HG03439 (cell line): ENCODE measurements around the gene EZR.
"Not testable (repeated sequence)": the region's sequence is repeated elsewhere in the genome, so short reads cannot be mapped to it uniquely, and the experiment has no call there.

ENCODE experiments used
- ATAC-seq: cut with Tn5 transposase; IDR thresholded peaks from one replicate; pipeline ENCODE4 v1.9.1; 2021; ENCODE audit warnings: mild to moderate bottlenecking, moderate library complexity; ENCODE audit not compliant: unreplicated experiment

EZR gene

GRCh38 chr6:158843751-158844683 is 24.8 kb upstream of the EZR start:
- ATAC-seq = no peak

DNA sequence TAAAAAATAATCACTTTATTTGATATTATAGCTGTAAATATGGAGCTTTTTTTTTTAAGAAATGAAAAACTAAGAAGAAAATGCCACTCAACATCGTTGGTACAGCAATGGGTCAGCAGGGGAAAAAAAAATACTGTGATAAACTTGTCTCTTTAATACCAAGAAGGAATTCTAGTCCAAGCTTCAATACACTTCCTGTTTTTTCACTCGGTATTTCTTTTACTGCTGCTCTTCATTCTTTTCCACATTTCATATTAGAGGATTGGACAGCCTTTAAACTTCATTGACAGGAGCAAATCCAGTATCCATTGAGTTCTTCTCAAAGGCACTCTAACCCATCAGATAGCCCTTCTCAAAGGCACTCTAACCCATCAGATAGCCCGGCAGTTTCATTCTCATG is 22.2 kb upstream of the EZR start:
- no peak for ATAC-seq

- ATAC-seq = no peak
Observed at GRCh38 chr6:158840465-158840864, 21.3 kb upstream of the EZR start.

DNA sequence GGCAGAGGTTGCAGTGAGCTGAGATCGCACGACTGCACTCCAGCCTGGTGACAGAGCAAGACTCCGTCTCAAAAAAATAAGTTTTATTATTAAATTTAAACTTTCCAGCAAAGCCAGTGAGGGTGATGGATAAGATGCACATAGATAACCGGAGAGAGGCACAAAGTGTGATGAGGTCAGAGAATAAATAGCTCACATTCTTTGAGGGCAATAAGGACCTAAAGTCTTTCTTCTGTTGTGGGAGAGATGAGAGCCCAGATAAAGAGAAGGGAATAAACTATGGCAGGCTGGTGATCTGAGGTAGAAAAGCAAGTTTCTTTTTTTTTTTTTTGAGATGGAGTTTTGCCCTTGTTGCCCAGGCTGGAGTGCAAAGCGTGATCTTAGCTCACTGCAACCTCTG is 20.6 kb upstream of the EZR start:
- no peak for ATAC-seq

DNA sequence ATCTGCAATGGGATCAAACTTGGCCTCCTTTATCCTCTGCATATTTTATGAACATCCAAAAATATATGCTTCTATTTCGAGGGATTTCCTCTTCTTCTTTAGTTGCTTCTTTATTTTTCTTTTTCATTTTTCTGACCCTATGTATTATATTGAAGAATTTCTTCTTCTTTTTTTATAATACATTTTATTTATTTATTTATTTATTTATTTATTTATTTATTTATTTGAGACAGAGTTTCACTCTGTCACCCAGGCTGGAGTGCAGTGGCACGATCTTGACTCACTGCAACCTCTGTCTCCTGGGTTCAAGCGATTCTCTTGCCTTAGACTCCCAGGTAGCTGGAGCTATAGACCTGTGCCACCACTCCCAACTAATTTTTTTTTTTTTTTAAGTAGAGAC is 19.6 kb upstream of the EZR start:
- not testable (repeated sequence) for ATAC-seq

DNA sequence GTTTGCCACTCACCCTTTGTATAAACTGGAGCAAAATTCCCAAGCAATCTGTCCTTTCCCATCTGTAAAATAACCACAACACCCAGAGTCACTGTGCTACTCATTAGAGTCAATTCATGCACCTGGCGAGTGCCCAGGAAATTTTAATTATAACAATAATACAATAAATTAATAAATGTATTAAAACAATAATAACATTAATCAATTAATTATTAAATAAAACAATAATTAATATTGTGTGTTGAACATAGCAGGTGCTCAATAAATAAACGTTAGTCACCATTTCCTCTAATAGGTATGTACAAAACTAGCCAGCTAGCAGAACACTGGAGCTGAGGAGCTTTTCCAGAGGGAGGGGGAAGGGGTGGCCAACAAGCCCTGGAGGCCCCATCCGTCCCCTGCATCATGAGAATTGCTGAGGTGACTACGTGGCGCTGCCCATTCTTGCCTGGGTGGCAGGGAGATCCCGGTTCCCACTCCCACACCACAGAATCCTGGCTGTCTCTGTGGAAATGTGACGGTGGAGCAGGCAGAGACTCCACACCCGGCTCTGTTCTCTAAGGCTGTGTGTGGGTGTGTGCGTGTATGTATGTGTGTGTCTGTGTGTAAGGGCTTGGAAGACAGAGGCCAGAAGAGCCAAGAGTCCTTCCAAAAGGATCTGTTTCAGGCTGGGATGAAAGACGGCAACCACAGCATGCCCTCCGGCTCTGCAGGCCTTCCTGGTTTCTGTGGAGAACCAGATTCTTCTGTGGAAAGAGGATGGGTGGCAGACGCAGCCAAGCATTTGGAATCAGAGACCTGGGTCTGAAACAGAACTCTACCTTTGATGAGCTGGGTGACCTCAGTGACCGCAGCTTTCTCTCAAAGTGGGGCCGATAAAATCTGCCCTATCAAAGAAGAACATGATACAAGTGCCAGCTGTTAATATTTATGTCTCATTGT is 18.8 kb upstream of the EZR start:
- ATAC-seq = no peak

GRCh38 chr6:158836625-158837311 is 17.6 kb upstream of the EZR start:
- ATAC-seq = no peak

GRCh38 chr6:158835616-158836221 is 16.6 kb upstream of the EZR start:
- no peak for ATAC-seq

DNA sequence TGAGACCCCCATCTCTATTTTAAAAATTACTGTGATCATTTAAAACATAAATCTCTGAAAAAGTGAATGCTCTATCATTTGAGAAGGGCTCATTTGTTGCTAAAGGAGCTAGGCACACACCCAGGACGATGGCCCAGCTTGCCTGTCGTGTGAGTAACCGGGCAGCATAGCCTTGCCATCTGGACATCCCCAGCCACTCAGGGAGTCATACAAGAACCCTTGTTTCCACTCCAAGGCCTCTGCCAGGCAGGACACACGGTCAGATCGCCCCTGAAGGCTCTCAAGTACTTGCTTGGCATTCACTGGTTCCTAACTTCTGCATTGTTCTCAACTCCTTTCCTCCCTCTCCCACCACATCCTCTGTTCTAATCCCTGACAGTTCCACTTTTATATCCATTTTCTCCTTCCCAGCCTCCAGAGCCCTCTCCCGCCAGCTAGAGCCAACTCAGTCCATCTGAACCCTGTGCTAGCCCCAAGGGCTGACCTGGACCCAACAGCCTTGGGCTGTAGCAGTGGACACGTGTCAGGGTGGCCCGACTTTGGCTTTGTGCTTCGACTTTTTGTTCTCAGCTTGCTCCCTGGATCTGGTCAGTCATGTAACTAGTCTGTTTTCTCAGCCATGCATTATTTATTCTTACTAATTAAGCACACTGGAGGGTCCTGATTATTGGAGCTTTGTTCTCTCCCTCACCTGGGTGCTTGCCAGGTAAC is 15.7 kb upstream of the EZR start:
- no peak for ATAC-seq

DNA sequence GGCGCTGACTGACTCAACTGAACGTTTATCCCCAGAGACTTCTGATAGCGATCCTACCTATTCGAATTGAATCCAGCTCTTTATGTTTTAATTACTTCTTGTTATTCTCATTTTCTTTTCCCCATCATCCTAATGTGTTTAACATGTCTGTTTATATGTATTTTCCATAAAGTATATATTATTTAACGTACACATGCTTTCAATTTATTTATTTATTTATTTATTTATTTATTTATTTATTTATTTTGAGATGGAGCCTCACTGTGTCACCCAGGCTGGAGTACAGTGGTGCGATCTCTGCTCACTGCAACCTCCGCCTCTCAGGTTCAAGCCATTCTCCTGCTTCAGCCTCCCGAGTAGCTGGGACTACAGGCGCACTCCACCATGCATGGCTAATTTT is 13.6 kb upstream of the EZR start:
- ATAC-seq = not testable (repeated sequence)

DNA sequence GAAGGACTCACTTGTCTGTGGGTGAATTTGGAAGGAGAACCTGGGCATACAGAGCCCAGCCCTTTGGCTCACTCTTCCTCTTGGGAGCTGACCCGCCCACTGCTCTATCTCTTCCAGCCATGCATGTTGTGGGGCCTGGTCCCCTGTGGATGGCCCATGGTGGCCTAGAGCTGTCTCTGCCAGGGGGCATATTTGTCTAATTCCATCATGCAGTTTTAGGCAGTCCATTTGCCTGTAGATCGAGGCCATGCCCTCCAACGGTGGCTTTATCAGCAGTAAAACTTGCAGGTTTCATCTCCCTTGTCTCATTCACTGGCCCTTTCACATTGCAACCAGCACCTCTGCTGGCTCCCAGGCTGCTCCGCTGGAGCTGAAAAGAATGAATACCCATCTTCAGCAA is 12.9 kb upstream of the EZR start:
- ATAC-seq = no peak

- no peak for ATAC-seq
Observed at GRCh38 chr6:158831571-158831970, 12.4 kb upstream of the EZR start.

- no peak for ATAC-seq
Observed at GRCh38 chr6:158830736-158831135, 11.6 kb upstream of the EZR start.

DNA sequence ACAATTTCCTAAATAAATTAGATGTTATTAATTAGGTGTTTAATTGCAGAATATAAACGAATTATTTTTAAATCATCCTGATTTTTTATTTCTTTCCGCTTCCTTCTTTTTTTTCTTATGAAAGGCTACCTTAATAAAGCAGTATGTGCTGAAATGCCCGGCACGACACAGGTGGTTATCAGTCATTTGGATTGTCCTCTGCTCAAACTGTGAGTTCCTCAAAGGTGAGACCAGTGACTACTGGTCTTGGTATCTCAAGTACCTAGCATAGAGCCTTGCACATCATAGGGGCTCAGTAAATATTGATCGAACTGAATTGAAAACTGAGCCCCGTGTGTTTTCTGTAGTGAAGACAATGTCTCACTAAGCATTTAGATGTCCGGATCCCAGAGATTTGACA is 9.6 kb upstream of the EZR start:
- ATAC-seq = no peak

- ATAC-seq = peak; percentile 62
Observed at GRCh38 chr6:158826819-158827501, 7.8 kb upstream of the EZR start.

- no peak for ATAC-seq
Observed at GRCh38 chr6:158825951-158826306, 6.8 kb upstream of the EZR start.

- no peak for ATAC-seq
Observed at GRCh38 chr6:158825038-158825950, 6.1 kb upstream of the EZR start.

DNA sequence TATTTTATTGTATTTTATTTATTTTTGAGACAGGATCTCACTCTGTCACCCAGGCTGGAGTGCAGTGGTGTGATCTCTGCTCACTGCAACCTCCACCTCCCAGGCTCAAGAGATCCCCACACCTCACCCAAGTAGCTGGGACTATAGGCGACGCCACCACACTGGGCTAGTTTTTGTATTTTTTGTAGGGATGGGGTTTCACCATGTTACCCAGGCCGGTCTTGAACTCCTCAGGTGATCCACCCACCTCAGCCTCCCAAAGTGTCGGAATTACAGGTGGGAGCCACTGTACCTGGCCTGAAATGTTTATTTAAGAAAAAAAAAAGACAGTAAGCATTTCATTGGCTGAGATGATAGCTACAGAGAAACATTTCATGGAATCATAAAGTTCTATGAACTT is 4.4 kb upstream of the EZR start:
- ATAC-seq = not testable (repeated sequence)
